GM10248 (cell line): ENCODE results near the gene TAS1R1.

Source experiments
- CTCF ChIA-PET: fragments of 300-600 bp; sonication (Branson Sonifier 250); formaldehyde crosslinking; extraction: SDS; loops from one replicate; lab custom pipeline; 2021; ENCODE audit warnings: antibody characterized with exemption; lab: Yijun Ruan, JAX
- POLR2A ChIA-PET: fragments of 350-650 bp; sonication (Branson Sonifier 250); formaldehyde crosslinking; extraction: SDS; loops from one replicate; lab custom pipeline; 2020; ENCODE audit warnings: antibody characterized with exemption; lab: Yijun Ruan, JAX
- DNase-seq: peaks from one replicate; pipeline ENCODE4 v3.0.0; 2012; ENCODE audit errors: extremely low spot score
- TF ChIP-seq, protein P1 (sequence below): IDR thresholded peaks from 2 replicates; pipeline ENCODE4 v1.5.1; 2012; ENCODE audit warnings: mild to moderate bottlenecking, low read depth; ENCODE audit errors: extremely low read depth, missing control alignments, control extremely low read depth

TAS1R1 gene

GRCh38 chr1:6554907-6555778, at the start of gene TAS1R1:
Gene TAS1R1 (plus strand): TSS chr1:6555307. CDS start chr1:6555374, 67 bp downstream.
- ChIA-PET CTCF (interaction anchor here (0.7 to 4.2 kb wide), 30 partner anchors 11 to 653 kb away, joined by 3 to 24 read pairs (median 4); partner anchors contain the start of genes RNF207 and ZBTB48), POLR2A (interaction anchor here (0.8 kb wide), 1 partner anchor 25 kb away, joined by 3 read pairs; the partner anchor contains the start of gene ZBTB48)
- TF ChIP-seq, protein P1, sequence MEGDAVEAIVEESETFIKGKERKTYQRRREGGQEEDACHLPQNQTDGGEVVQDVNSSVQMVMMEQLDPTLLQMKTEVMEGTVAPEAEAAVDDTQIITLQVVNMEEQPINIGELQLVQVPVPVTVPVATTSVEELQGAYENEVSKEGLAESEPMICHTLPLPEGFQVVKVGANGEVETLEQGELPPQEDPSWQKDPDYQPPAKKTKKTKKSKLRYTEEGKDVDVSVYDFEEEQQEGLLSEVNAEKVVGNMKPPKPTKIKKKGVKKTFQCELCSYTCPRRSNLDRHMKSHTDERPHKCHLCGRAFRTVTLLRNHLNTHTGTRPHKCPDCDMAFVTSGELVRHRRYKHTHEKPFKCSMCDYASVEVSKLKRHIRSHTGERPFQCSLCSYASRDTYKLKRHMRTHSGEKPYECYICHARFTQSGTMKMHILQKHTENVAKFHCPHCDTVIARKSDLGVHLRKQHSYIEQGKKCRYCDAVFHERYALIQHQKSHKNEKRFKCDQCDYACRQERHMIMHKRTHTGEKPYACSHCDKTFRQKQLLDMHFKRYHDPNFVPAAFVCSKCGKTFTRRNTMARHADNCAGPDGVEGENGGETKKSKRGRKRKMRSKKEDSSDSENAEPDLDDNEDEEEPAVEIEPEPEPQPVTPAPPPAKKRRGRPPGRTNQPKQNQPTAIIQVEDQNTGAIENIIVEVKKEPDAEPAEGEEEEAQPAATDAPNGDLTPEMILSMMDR: no peak
- DNase-seq: no peak

DNA sequence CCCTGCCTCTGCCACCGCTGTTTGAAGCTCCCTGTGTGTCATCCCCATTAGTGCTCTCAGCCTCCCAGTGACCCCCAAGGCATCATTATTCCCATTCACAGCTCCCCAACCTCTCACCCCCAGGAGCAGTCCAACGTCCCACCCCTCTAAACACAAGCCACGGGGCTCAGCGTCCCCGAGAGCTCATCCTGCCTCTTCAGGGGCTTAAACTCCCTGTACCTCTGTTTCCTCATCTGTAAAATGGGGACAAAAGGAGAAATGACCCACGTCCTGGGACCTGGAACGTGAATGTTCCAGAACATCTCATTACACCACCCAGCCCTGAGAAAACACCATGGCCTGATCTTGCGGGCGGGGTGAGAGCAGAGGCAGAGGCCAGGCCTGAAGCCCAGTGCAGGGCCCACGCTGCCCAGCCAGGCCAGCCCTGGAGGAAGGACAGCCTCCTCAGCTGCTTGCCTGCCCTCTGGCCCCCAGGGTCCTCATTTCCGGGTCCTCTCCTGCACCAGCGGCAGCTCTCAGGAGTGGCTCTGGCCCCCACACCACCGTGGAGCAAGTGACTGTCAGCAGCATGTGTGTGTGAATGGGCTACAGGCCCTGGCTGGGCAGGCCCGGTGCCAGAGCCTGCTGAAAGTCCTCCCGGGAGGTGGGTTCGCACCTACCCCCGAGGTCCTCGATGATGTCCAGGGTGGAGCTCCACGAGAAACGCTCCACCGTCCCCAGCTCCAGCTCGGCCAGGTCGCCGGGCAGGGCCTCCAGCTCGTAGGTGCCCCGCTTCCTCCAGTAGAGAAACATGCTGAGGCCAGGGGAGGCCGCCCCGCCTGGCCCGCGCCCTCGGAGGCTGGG, 49.5 kb upstream of the TAS1R1 start:
- ChIA-PET POLR2A (no interaction called here), CTCF (interaction anchor here (1.3 to 1.7 kb wide), 2 partner anchors 16 to 141 kb away, joined by 5 to 7 read pairs; no protein-coding TSS in a partner anchor)
- TF ChIP-seq, protein P1: no peak
- no peak for DNase-seq

- CTCF ChIA-PET: interaction anchor here (1.2 to 1.7 kb wide), 3 partner anchors 8 to 140 kb away, joined by 5 read pairs; no protein-coding TSS in a partner anchor
- TF ChIP-seq, protein P1: no peak
- POLR2A ChIA-PET: no interaction called here
- no peak for DNase-seq
Observed at GRCh38 chr1:6506210-6507036, 48.7 kb upstream of the TAS1R1 start.

DNA sequence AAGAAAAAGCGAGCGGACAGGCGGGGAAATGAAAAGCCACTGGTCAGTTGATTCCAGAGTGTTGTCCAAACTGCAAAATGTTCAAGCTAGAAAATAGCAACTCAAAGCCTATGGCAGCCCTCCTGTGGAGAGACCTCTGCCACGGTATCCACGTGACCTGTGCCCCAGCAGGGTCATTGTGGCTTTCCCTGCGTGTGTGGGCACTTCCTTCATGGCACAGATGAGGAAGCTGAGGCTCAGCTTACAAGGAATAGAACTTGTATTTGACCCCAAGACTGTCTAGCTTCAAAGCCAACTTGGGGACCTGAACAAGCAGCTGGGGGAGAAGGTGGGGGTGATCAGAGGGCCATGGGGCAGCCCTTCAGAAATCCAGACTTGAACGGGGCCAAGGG, 48.1 kb upstream of the TAS1R1 start:
- CTCF ChIA-PET: interaction anchor here (1.2 to 1.4 kb wide), 2 partner anchors 9 to 16 kb away, joined by 5 read pairs; no protein-coding TSS in a partner anchor
- POLR2A ChIA-PET: interaction anchor here (0.6 kb wide), 1 partner anchor 211 kb away, joined by 5 read pairs; no protein-coding TSS in a partner anchor
- TF ChIP-seq, protein P1: no peak
- no peak for DNase-seq

DNA sequence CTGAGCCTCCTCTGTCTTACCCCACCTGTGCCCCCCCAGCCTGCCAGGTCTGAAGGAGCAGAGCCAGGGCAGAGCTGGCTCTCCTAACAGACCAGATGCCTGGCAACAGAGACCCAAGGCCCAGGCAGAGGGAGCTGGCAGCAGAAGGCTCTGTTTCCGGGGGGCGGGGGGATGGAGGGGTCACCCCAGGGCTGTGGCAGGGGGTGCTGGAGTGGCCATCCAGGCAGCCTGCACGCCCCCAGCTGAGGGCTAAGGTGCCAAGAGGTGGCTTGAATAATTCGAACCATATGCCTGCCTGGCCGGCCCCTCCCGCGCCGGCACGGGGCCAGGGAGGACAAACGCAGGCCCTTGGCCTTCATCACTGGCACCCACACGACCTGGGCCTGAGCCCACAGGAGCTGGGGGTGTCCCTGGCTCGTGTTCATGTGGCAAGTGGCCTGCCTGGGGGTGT, 47.6 kb upstream of the TAS1R1 start:
- DNase-seq: no peak
- ChIA-PET POLR2A (interaction anchor here (0.6 kb wide), 1 partner anchor 212 kb away, joined by 5 read pairs; no protein-coding TSS in a partner anchor), CTCF (interaction anchor here (1.2 to 1.4 kb wide), 2 partner anchors 9 to 16 kb away, joined by 5 read pairs; no protein-coding TSS in a partner anchor)
- TF ChIP-seq, protein P1: no peak
